Mucosa of stomach (tissue), 1 donor: ENCODE measurements around the gene MBOAT7.

Source experiments
- H3K27me3 ChIP-seq: one replicate; pipeline ENCODE4 v1.7.0; 2013; ENCODE audit warnings: mild to moderate bottlenecking, low read length; ENCODE audit not compliant: control insufficient read depth, insufficient read depth
- H3K36me3 ChIP-seq: one replicate; pipeline ENCODE4 v1.7.0; 2013; ENCODE audit warnings: low read length; ENCODE audit not compliant: control insufficient read depth, insufficient read depth
- H3K4me1 ChIP-seq: one replicate; pipeline ENCODE4 v1.7.0; 2013; ENCODE audit warnings: mild to moderate bottlenecking, low read length; ENCODE audit not compliant: control insufficient read depth, insufficient read depth
- H3K4me3 ChIP-seq: one replicate; pipeline ENCODE4 v1.7.0; 2013; ENCODE audit warnings: low read length
- H3K9ac ChIP-seq: one replicate; pipeline ENCODE4 v1.7.0; 2013; ENCODE audit warnings: mild to moderate bottlenecking, low read length, moderate library complexity
- H3K9me3 ChIP-seq: one replicate; pipeline ENCODE4 v1.7.0; 2013; ENCODE audit warnings: mild to moderate bottlenecking, low read length, moderate library complexity; ENCODE audit not compliant: control insufficient read depth
- donor health status: Pancreatic carcinoma.

The MBOAT7 gene

GRCh38 chr19:54124393-54124792 lies 65.0 kb downstream of the MBOAT7 start:
- Histone ChIP-seq H3K36me3 (no peaks in the 10 kb centered on the region), H3K4me1 (no peaks in the 10 kb centered on the region), H3K27me3 (no peaks in the 10 kb centered on the region), H3K9me3 (no peaks in the 10 kb centered on the region), H3K9ac (no peak overlapping the region), H3K4me3 (no peak overlapping the region)

GRCh38 chr19:54123682-54124081 lies 65.7 kb downstream of the MBOAT7 start:
- H3K4me3 ChIP-seq = no peak overlapping the region
- no peaks in the 10 kb centered on the region for H3K9me3 ChIP-seq
- H3K27me3 ChIP-seq = no peaks in the 10 kb centered on the region
- H3K4me1 ChIP-seq = no peaks in the 10 kb centered on the region
- H3K36me3 ChIP-seq = no peaks in the 10 kb centered on the region
- H3K9ac ChIP-seq = no peak overlapping the region
